HEK293T (cell line): Measurements from ENCODE around the gene SNTG2.

Experiments used
- CTCF ChIA-PET: fragments of 350-600 bp; formaldehyde crosslinking; extraction: SDS; loops from one replicate; lab custom pipeline; 2021; ENCODE audit warnings: antibody characterized with exemption, inconsistent platforms; lab: Yijun Ruan, JAX
- POLR2A ChIA-PET: fragments of 350-600 bp; formaldehyde crosslinking; extraction: SDS; loops from one replicate; lab custom pipeline; 2020; ENCODE audit warnings: antibody characterized with exemption, inconsistent platforms; lab: Yijun Ruan, JAX
- DNase-seq: peaks from one replicate; pipeline ENCODE4 v3.0.0; 2012; ENCODE audit warnings: mixed read lengths; ENCODE audit errors: extremely low spot score
- ARNT ChIP-seq: fragments of 450-650 bp; IDR thresholded peaks from 2 replicates; pipeline ENCODE4 v1.6.1; 2017; ENCODE audit warnings: mild to moderate bottlenecking
- BHLHE40 ChIP-seq: fragments of 450-650 bp; IDR thresholded peaks from 2 replicates; pipeline ENCODE4 v1.6.1; 2016; ENCODE audit warnings: mild to moderate bottlenecking, moderate library complexity, borderline replicate concordance
- CTBP1 ChIP-seq: fragments of 450-650 bp; IDR thresholded peaks from 2 replicates; pipeline ENCODE4 v1.6.1; 2016; ENCODE audit warnings: borderline replicate concordance
- ELF4 ChIP-seq: fragments of 450-650 bp; IDR thresholded peaks from 2 replicates; pipeline ENCODE4 v1.6.1; 2017; ENCODE audit warnings: antibody characterized with exemption
- FOXA1 ChIP-seq: fragments of 450-650 bp; IDR thresholded peaks from 2 replicates; pipeline ENCODE4 v1.6.1; 2016; ENCODE audit warnings: mild to moderate bottlenecking
- FOXK2 ChIP-seq: fragments of 450-650 bp; IDR thresholded peaks from 2 replicates; pipeline ENCODE4 v1.6.1; 2016; ENCODE audit warnings: mild to moderate bottlenecking
- FOXM1 ChIP-seq: fragments of 450-650 bp; IDR thresholded peaks from 2 replicates; pipeline ENCODE4 v1.6.1; 2017; ENCODE audit warnings: mild to moderate bottlenecking, borderline replicate concordance
- HDGF ChIP-seq: fragments of 450-650 bp; IDR thresholded peaks from 2 replicates; pipeline ENCODE4 v1.6.1; 2017; ENCODE audit warnings: antibody characterized with exemption, borderline replicate concordance
- L3MBTL2 ChIP-seq: fragments of 450-650 bp; conservative IDR thresholded peaks from 2 replicates; pipeline ENCODE4 v1.6.1; 2016; ENCODE audit warnings: mild to moderate bottlenecking
- LEF1 ChIP-seq: fragments of 450-650 bp; IDR thresholded peaks from 2 replicates; pipeline ENCODE4 v1.6.1; 2017; ENCODE audit warnings: mild to moderate bottlenecking, borderline replicate concordance
- NFRKB ChIP-seq: fragments of 450-650 bp; IDR thresholded peaks from 2 replicates; pipeline ENCODE4 v1.6.1; 2016; ENCODE audit warnings: mild to moderate bottlenecking, moderate library complexity
- PKNOX1 ChIP-seq: fragments of 450-650 bp; IDR thresholded peaks from 2 replicates; pipeline ENCODE4 v1.6.1; 2016
- SP1 ChIP-seq: fragments of 450-650 bp; IDR thresholded peaks from 2 replicates; pipeline ENCODE4 v1.6.1; 2017
- SUZ12 ChIP-seq: fragments of 450-650 bp; IDR thresholded peaks from 2 replicates; pipeline ENCODE4 v1.6.1; 2016; ENCODE audit warnings: mild to moderate bottlenecking
- TARDBP ChIP-seq: fragments of 450-650 bp; IDR thresholded peaks from 2 replicates; pipeline ENCODE4 v1.6.1; 2016
- ZNF384 ChIP-seq: fragments of 450-650 bp; IDR thresholded peaks from 2 replicates; pipeline ENCODE4 v1.6.1; 2016

SNTG2 gene

GRCh38 chr2:1014802-1015201, 64.2 kb downstream of the SNTG2 start:
- POLR2A ChIA-PET, result no interaction called here
- DNase-seq, result no peak
- CTCF ChIA-PET, result no interaction called here
- no peak for TF ChIP-seq L3MBTL2
- no peak for TF ChIP-seq PKNOX1
- no peak for TF ChIP-seq NFRKB

- no peak for DNase-seq
- ChIA-PET CTCF (no interaction called here), POLR2A (no interaction called here)
- TF ChIP-seq FOXM1 (no peak), NFRKB (no peak), PKNOX1 (no peak), LEF1 (no peak), FOXK2 (no peak), ELF4 (no peak), SUZ12 (no peak), HDGF (no peak), BHLHE40 (no peak), TARDBP (no peak), FOXA1 (no peak), ZNF384 (no peak), ARNT (no peak), SP1 (no peak), L3MBTL2 (no peak), CTBP1 (no peak)
Measured at GRCh38 chr2:1016500-1016899, 65.9 kb downstream of the SNTG2 start.

GRCh38 chr2:1017827-1018226, 67.2 kb downstream of the SNTG2 start:
- TF ChIP-seq NFRKB (no peak), SUZ12 (no peak), BHLHE40 (no peak), FOXK2 (no peak), FOXM1 (no peak), PKNOX1 (no peak), L3MBTL2 (no peak), ELF4 (no peak), CTBP1 (no peak), ARNT (no peak), LEF1 (no peak), SP1 (no peak), HDGF (no peak), TARDBP (no peak), FOXA1 (no peak), ZNF384 (no peak)
- DNase-seq, result no peak
- ChIA-PET POLR2A (no interaction called here), CTCF (no interaction called here)

GRCh38 chr2:1020206-1020605, 69.6 kb downstream of the SNTG2 start:
- TF ChIP-seq ZNF384, result no peak
- no peak for TF ChIP-seq LEF1
- TF ChIP-seq ELF4, result no peak
- CTCF ChIA-PET, result no interaction called here
- DNase-seq, result no peak
- POLR2A ChIA-PET, result no interaction called here

GRCh38 chr2:1022178-1022577, 71.5 kb downstream of the SNTG2 start:
- ChIA-PET POLR2A (no interaction called here), CTCF (no interaction called here)
- TF ChIP-seq NFRKB, result no peak
- TF ChIP-seq BHLHE40, result no peak
- no peak for TF ChIP-seq ELF4
- no peak for TF ChIP-seq TARDBP
- TF ChIP-seq PKNOX1, result no peak
- TF ChIP-seq LEF1, result no peak
- no peak for TF ChIP-seq SP1
- TF ChIP-seq FOXM1, result no peak
- no peak for DNase-seq

GRCh38 chr2:1024981-1025380, 74.3 kb downstream of the SNTG2 start:
- no peak for DNase-seq

More at GRCh38 chr2:1024981-1025380, 74.3 kb downstream of the SNTG2 start:
- ChIA-PET POLR2A (no interaction called here), CTCF (no interaction called here)
- TF ChIP-seq TARDBP (no peak), SUZ12 (no peak), LEF1 (no peak), ELF4 (no peak), FOXK2 (no peak), SP1 (no peak), FOXM1 (no peak), BHLHE40 (no peak)
